Activated CD4-positive, alpha-beta T cell treated with anti-CD3 and anti-CD28 coated beads, Interleukin-2, amount 50 U/mL, for 4 hours (primary cell): Measurements from ENCODE around the gene CIP2A.

Experiments used
- DNase-seq, 2 experiments: peaks; one replicate each; pipeline ENCODE4 v3.0.0-alpha.2; 2020

The CIP2A gene

DNA sequence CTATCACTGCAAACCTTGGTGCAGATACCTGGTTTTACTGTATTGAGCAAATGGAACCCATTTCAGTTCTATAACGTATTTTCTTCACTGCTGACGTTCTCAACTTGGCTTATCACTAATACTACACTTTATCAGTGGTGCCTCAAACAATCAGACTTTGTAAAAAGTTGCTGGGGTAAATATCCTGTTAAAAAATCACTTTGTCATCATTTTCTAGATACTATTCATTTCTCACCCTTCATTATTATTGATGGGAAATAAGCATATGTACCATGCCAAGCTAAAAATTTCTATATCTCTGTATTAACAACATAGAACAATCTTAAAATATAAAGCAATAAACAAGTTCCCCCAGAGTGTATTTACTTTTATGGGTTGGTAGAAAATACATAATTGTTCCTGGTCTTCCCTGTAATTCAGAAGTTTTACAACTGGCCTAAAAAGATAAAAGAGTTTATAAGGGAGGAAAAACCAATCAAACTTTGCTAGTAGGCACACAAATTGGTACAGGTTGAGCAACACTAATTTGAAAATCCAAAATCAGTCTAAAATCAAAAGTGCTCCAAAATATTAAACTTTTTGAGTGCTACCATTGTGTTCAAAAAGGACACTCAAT is 33.2 kb downstream of the CIP2A start:
- DNase-seq, result no peak

DNA sequence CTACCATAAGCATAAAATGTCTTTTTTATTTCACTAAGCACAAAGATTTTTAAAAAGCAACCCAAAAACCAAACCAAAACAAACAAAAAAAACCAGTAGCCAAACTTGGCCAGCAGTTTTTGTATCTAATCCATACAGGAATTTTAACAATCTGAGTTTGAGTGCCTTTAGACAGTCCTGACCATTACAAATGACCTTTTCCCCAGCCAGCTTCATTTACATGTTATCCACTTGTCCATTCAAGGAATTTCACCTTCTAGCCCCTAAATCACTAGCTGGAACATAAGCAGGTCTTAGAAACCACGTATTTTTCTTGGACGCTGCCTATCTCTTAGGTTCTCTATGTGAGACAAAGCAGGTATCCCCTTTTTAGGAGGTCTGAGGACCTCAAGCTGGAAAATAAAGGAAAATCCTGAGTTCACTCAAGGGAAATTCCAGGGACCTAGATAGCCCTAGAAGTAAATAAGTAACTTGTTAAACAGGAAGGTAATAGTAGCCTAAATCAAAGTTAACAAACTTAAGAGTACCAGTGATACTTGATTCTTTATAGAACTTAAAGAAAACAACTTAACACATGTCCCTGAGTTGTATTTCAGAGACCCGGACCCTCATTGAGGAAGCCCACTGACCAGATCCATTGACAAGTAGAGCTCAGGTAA is 34.2 kb downstream of the CIP2A start:
- no peak for DNase-seq

DNA sequence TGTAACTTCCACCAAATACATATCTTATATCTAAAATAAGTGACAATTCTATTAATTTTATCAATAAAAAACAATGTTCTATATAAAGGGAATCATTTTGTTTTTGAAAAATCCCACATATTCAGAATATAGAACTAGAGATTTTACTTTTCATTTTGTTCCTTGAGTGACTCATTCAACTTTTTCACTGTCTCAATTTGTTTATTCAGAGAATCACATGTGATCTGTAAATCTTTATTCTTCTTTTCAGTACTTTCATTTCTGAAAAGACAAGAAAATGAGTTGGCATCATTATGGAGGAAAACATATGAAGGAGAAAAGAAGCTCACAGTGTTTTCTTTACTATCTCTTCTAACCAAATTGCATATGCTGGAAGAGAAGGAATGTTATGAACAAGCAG is 35.0 kb downstream of the CIP2A start:
- no peak for DNase-seq

DNA sequence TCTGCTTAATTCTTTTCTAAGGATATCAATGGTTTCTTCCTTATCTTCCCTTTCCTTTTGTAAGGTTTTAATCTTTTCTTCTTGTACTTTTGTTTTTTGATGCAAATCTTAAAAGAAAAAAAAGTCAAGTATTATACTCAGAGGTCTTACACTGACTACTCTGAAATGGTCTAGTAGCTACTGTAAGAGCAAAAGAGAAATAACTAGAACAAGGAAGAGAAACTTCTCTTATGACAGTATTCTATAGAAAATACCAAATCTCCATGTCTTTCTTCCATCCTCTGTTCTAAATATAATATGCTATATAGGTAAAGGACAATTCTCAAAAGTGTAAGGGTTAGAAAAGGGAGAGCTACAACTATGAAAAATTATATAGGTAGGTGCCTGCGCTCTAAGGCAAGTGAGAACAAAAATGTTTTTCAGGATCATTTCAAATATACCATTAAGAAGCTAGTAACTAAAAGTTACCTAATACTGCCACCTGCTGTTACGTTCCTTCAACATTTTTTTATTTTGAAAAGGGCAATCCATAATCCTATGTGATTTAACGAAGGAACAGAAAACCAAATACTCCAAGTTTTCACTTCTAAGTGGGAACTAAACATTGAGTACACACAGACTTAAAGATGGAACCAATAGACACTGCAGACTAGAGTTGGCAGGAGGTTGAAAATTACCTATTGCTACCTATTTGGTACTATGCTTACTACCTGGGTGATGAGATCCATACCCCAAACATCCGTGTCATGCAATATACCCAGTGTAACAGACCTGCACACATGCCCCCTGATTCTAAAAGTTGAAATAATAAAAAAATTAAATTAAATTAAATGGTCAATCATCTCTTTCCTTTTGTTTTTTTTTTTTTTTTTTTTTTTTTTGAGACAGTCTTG is 36.7 kb downstream of the CIP2A start:
- DNase-seq, result no peak

DNA sequence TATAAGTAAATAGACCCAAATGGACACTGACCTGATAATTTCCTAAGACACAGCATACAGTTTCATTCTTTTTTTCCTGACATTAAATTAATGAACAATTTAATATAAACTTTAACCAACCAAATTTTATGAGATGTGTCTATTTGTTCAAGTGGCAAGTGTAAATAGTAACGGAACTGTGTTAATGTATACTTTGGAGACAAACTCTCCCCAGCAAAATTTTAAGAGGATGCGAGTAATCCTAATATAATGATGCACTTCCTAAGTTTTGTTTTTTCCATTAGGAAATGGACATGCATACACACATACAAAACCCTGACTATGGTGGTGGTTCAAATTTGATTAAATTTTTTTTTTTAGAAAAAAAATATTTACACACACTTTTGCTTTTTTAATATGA is 40.4 kb downstream of the CIP2A start:
- no peak for DNase-seq

DNA sequence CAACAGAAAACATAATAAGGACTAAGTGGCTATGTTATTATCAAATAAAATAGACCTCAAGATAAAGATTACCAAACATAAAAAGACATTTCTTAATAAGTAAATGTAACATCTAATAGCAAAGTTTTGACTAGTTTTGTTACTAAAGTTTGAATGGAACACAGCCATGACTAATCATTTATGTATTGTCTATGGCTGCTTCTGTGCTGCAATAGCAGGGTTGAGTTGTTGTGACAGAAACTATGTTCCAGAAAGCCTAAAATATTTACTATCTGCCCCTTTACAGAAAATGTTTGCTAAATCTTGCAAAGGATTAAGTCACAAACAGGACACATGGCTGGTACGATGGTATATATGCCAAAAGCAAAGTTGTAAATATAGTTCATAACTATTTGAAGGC is 40.9 kb downstream of the CIP2A start:
- DNase-seq, result no peak

DNA sequence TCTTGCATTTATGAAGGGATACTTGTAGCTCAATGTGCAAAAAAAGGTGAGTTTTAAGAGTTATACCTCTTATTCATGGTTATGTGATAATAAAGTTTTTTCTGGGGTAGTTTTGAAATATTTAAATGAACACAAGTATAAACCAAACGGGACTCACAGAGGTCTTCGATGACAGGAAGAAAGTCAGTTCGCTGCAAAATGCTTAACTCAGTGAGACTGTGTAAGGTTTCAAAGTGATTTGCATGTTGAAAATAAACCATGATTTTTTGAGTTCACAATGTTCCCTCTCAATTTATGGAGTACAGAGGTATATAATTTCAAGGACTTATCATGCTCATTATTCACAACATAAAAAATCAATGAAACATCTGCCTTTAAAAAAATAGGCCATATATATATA is 42.5 kb downstream of the CIP2A start:
- DNase-seq, result no peak

DNA sequence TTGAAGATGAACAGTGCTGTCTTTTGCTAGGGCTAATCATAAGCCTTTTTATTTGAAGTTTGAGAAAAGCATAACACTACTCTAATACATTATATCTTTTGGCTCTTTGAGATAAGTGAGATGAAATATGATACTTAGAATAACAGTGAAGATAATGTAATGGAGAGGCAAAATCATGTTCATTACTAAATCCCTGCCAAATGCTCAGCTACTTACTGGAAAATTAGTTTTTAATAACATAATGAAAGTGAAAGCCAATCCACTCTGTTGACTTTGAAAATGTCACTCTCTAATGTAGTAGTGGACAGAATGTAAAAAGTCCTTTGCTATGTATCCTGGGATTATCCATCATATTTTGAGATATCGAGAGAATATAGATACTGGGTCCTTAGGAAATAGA is 43.0 kb downstream of the CIP2A start:
- DNase-seq, result no peak

DNA sequence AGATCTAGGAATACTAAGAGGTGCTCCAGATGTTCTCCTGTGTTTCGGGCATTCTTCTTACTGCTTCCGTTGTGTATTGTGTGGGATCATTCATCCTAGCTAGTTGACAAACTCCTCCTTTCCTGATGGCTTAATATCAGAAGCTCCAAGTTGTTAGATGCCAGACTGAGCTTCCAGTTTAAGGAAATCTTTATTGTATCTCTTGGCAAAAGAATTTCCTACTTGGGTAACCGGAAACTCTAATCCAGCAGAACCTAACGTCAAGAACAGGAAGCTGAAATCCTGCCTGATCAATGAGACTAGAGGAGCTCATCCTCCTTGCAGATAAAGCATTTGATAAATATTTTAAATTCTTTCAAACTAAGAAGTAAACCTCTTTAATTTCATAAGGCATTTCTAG is 51.2 kb downstream of the CIP2A start:
- no peak for DNase-seq

DNA sequence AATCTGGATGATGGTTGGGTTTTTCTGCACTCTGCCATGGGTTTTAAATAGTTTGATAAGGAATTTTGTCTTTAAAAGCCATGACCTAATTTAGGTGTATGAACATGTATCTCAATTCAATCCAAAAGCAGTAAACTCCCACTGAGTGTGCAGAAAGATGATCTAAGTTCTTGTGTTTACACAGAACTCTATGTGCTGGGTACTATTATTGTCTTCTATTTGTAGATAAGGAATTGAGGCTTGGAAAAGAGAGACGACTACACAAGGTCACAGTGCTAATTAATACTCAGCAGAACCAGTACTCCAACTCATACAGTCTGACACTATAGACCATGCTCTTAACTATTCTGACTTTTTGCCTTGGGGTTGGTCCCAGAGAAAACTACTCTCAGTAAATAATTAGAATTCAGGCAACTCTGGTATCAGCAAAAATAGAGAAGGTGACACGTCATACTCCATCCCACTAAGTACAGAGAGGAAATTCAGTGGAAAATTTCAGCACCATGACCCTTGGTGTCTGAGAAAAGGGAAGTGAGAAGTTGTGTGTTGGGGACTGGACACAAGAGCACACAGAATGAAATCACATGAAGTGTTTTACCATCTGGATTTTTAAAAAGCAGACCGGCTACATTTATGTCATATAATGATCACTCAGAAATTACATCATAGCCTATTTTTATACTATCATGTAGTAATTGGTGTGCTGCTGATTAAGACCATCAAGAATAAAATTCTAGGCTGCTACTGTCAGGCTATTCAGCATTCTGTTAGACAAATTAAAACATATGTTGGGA is 60.6 kb downstream of the CIP2A start:
- DNase-seq, result no peak

DNA sequence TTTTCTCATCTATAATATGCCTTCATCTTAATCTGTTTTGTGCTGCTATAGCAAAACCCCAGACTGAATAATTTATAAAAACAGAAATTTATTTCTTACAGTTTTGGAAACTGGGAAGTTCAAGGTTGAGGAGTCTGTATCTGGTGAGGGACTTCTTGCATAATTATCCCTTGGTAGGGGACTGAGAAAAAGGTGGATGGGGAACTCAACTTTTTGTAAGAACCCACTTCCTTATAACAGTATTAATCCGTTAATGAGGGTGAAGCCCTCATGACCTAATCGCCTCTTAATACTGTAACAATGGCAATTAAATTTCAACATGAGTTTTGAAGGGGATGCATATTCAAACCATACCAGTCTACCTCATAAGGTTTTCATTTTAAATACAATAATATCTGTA is 61.4 kb downstream of the CIP2A start:
- DNase-seq, result no peak

DNA sequence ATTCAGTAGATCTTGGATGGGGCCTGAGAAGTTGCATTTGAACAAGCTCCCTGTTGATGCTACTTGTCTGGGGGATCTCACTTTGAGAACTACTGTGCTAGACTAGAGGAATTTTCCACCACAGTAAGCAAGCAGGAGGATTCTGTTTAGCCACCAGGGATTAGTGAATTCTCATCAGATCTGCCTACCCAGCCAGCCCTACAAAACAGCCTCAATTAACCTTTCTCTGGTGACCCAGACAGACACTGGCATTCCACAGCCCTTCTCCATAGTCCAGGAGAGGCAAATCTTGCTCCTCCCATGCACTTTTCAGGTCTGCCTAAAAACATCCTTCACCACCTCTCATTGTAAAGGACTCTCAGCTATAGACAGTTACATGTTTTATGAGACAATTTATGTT is 62.1 kb downstream of the CIP2A start:
- DNase-seq, result no peak

DNA sequence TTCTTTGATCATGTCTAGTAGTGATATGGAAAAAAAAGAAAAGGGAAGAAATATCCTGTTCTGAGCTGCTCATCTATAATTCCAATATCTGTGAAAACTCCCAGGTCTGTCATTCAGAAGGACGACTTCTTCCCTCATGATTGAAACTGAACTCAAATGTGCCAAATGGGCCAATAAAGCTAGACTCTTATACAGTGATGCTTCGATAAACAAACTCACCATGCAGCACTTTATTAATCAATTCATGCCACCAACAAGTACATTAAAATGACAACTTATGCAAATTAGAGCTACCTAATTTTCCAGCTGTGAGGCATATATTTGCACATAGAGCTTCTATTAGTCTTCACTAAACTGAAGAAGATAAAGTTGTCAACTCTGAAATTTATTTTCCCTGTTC is 63.3 kb downstream of the CIP2A start:
- no peak for DNase-seq

DNA sequence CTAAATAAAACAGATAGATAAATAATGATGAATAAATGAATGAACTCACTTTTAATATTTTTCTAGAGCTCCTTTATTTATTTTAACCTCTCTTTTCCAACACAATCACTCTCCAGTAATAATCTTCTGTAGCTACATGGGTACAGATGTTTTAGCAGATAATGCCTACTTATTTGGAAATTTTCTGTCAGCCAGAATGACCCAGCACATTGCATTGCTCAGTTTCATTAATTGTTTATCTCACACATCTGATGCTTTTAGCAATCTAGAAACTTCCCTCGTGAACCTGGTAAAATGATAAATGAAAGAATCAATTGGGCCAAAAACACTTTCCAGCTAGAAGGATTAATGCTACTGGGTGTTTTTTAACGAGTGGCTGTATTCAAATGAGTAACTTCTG is 64.0 kb downstream of the CIP2A start:
- DNase-seq, result no peak

DNA sequence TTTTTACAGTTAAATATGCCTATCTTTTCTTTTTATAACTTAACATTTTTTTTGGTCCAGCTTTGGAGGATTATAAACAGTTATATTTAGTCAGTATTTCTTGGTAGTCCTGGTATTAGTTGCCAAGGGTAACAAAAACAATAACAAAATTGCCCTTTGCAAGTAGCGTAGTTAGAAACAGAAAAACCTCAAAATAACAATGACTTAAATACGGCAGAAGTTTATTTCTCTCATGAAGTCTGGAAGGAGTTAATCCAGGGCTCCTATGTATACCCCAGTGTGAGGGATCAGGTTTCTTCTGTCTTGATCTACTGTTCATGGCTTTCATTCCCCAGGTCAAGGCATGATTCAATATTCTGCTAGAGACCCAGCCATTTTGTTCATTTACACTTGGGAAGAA is 64.7 kb downstream of the CIP2A start:
- no peak for DNase-seq

DNA sequence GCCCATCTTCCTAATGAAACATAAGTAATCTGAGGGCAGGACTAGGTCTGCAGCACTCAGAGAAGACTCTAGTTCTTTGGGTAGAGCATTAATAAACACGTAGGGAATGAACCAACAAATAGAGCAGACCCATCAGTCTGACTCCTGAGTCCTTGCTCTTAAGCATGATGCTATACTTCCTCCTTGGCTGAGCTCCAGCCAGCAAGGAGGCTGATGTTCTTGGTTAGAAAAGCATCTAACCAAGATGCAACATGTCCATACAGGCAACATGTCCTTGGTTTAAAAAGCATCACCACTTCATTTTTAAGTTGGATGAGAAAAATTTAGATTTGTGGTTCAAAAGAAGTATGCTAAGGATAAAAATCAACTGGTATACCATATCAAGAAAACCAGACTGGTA is 70.3 kb downstream of the CIP2A start:
- DNase-seq, result no peak

DNA sequence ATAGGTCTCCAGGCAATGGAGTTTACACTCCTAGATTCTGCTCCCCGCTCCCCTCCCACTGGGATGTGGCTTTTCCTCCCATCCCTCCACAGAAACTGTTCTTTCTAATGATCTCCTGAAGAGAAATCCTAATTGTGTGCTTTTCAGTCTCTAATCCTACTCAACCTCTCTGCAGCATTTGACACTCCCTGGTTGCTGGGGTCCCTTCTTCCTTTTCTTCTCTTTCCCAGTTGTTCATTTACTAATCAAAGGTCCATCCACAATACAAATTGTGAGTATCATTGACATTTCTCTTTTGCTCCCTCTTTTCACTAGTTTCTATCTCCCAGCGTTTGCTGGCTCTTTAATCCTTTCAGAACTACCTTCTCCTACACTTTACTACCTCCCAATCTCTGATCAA is 72.4 kb downstream of the CIP2A start:
- DNase-seq, result no peak

DNA sequence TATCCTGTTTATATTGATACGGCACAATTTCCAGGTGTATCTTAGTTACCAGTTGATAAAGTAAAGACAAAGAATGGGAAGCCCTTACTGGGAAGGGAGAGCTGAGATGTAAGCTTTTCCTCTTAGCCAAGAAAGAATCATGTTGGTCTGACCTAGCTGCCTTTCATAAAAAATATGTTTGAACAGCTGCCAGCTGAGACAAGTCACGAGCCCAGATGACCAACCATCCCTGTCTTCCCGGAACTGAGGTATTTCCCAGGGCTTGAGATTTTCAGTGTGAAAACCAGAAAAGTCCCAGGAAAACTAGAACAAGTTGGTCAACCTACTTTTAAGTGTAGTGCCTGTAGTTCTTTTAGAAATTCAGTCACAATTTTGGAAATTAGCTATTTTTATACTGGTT is 75.3 kb downstream of the CIP2A start:
- DNase-seq, result no peak

DNA sequence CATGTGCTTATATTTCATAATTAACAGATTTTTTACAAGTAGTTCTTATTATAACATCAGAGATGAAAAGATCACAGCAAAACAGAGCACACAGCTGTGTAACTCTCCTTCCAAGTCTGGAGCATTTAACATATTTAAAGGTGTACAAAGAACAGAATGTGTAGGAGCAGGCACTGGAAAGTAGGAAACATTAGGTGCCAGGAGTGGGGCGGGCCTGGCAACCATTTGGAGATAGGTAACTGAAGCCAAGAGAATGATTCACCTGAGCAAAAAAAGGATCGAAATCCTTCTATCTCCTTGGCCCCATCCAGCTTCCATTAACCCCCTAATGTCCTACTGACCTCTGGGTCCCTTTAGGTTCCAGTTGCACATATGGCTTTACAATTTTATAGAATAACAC is 76.6 kb downstream of the CIP2A start:
- DNase-seq, result no peak

DNA sequence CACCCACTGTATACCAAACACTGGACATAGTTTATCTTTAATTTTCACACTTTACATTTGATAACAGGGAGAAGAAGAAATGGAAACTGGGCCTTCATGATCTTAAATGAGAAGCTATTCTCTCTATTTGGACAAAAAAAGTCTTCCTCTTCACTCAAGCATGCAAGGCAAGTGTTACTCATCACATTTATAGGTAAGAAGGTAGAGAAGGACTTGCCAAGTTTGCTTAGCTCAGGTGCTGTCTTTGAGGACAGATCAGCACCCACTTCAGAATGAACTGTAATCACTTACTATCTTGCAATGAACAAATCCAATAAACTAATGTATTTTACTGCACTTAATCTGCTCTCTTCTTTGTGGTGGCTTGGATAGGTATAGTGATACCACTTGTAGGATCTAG is 77.7 kb downstream of the CIP2A start:
- DNase-seq, result no peak

DNA sequence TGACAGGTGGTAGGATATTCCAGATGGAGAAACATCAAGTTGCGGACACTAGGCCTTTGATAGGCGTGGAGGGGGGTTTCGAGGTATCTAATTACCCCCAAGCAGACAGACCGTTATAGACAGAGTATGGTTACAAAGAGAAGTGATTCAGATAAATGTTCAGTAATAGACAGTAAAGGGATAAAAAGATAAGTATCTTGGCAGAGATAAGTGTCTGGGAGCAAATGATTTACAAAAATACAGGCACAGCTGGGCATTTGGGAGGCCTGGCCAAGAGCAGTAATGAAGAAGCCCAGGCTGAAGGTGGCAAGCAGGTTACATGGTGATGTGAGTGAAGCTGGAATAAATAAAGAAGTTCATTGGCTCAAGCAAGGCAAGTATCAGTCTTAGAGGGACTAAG is 78.2 kb downstream of the CIP2A start:
- no peak for DNase-seq

DNA sequence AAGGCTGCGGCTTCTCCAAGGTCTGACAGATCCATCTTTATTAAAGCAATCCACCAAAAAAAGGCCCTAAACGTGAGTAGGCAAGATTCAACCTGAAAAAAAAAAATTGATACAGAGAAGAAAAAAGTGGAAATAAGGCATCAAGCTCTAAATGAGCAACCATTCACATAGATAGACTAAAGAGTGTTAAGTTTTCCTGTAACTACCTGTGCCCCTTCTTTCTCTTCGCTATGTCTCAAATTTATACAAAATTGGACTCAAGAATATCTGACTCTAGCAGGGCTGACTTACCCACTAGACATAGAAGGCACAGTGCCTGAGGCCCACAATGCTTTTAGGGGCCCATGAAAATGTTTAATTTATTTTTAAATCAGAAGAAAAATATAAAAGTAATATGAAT is 78.7 kb downstream of the CIP2A start, which contains the start of gene MYH15:
Gene MYH15 (minus strand): TSS at position 101 of the 400 bp plus-strand sequence. CDS start 66 bp downstream, at position 35.
- no peak for DNase-seq

DNA sequence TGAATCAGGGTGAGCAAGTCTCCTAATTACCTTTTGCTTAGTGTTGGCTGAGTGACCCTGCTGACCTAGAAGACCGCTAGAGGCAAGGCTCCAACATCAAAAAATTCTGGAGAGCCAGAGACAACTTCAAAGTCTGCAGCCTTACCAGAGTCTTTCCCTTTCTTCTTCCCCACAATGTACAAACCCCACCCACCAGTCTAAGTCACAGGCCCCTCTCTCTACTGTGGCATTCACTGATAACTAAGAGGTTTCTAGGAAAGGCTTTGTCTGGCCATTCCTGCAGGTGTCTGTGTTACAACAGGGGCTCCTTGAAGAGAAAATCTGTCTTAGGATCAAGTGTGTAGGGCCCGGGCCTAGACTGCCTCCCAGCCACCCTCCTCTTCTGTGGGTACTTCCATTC is 79.4 kb downstream of the CIP2A start:
- DNase-seq, result no peak
